WTC11 (cell line): ENCODE data around the gene TLE6.

Experiments used
- CREB1 ChIP-seq: sonication (generic); formaldehyde crosslinking; IDR thresholded peaks from 2 replicates; pipeline ENCODE4 v1.8.0; 2023; ENCODE audit warnings: mild to moderate bottlenecking, missing genetic modification reagents
- CREM ChIP-seq: sonication (generic); formaldehyde crosslinking; IDR thresholded peaks from 2 replicates; pipeline ENCODE4 v1.8.1; 2022; ENCODE audit warnings: mild to moderate bottlenecking, missing genetic modification reagents, moderate library complexity
- NR1H2 ChIP-seq: sonication (generic); formaldehyde crosslinking; IDR thresholded peaks from 2 replicates; pipeline ENCODE4 v1.9.0; 2021; ENCODE audit warnings: mild to moderate bottlenecking, moderate library complexity, missing genetic modification reagents
- SP1 ChIP-seq: sonication (generic); formaldehyde crosslinking; conservative IDR thresholded peaks from 2 replicates; pipeline ENCODE4 v1.8.1; 2022; ENCODE audit warnings: missing genetic modification reagents
- ZNF396 ChIP-seq: fragments of 250-450 bp; sonication (Bioruptor Pico); IDR thresholded peaks from 2 replicates; pipeline ENCODE4 v1.8.0; 2021; ENCODE audit warnings: mild to moderate bottlenecking, moderate library complexity, borderline replicate concordance
- TF ChIP-seq, protein P1 (sequence below): fragments of 200-600 bp; IDR thresholded peaks from 2 replicates; pipeline ENCODE4 v1.8.0; 2022; ENCODE audit warnings: antibody characterized with exemption
- TF ChIP-seq, protein P2 (sequence below): sonication (generic); formaldehyde crosslinking; conservative IDR thresholded peaks from 2 replicates; pipeline ENCODE4 v1.8.1; 2023; ENCODE audit warnings: mild to moderate bottlenecking, low read depth, missing genetic modification reagents, moderate library complexity
- TF ChIP-seq, protein P3 (sequence below): sonication (generic); formaldehyde crosslinking; IDR thresholded peaks from 2 replicates; pipeline ENCODE4 v1.8.0; 2022; ENCODE audit warnings: mild to moderate bottlenecking, missing genetic modification reagents

GRCh38 chr19:3001235-3001800 lies 24.0 kb downstream of the TLE6 start:
- TF ChIP-seq, protein P1, sequence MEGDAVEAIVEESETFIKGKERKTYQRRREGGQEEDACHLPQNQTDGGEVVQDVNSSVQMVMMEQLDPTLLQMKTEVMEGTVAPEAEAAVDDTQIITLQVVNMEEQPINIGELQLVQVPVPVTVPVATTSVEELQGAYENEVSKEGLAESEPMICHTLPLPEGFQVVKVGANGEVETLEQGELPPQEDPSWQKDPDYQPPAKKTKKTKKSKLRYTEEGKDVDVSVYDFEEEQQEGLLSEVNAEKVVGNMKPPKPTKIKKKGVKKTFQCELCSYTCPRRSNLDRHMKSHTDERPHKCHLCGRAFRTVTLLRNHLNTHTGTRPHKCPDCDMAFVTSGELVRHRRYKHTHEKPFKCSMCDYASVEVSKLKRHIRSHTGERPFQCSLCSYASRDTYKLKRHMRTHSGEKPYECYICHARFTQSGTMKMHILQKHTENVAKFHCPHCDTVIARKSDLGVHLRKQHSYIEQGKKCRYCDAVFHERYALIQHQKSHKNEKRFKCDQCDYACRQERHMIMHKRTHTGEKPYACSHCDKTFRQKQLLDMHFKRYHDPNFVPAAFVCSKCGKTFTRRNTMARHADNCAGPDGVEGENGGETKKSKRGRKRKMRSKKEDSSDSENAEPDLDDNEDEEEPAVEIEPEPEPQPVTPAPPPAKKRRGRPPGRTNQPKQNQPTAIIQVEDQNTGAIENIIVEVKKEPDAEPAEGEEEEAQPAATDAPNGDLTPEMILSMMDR, result no peak
- TF ChIP-seq CREB1 (CRISPR knock-in tag) (no peak), NR1H2 (no peak), SP1 (no peak), ZNF396 (no peak), CREM (no peak)
- TF ChIP-seq, protein P2, sequence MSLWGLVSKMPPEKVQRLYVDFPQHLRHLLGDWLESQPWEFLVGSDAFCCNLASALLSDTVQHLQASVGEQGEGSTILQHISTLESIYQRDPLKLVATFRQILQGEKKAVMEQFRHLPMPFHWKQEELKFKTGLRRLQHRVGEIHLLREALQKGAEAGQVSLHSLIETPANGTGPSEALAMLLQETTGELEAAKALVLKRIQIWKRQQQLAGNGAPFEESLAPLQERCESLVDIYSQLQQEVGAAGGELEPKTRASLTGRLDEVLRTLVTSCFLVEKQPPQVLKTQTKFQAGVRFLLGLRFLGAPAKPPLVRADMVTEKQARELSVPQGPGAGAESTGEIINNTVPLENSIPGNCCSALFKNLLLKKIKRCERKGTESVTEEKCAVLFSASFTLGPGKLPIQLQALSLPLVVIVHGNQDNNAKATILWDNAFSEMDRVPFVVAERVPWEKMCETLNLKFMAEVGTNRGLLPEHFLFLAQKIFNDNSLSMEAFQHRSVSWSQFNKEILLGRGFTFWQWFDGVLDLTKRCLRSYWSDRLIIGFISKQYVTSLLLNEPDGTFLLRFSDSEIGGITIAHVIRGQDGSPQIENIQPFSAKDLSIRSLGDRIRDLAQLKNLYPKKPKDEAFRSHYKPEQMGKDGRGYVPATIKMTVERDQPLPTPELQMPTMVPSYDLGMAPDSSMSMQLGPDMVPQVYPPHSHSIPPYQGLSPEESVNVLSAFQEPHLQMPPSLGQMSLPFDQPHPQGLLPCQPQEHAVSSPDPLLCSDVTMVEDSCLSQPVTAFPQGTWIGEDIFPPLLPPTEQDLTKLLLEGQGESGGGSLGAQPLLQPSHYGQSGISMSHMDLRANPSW (CRISPR knock-in tag), result no peak
- TF ChIP-seq, protein P3, sequence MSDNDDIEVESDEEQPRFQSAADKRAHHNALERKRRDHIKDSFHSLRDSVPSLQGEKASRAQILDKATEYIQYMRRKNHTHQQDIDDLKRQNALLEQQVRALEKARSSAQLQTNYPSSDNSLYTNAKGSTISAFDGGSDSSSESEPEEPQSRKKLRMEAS (CRISPR knock-in tag), result no peak
